Astrocyte (in vitro differentiated cells and primary cell): ENCODE data around the gene SERF2. TPM values are rescaled to one million over a fixed set of nuclear protein-coding genes. Genes with fewer than 3 reads are reported as not detected.

Experiments
- DNase-seq: peaks from one replicate; pipeline ENCODE4 v3.0.0-alpha.2; 2010; ENCODE audit warnings: low read depth
- FAIRE-seq: peaks from 2 replicates; lab custom pipeline; 2011; peaks lifted over from hg19 to GRCh38; lab: Jason Lieb, UNC
- H2AFZ ChIP-seq: 2 replicates; pipeline ENCODE4 v1.6.0; 2012; ENCODE audit warnings: low read depth, low read length, inconsistent platforms
- H3K27ac ChIP-seq: 2 replicates; pipeline ENCODE4 v1.5.1; 2011; ENCODE audit warnings: low read depth, low read length, inconsistent platforms
- H3K27me3 ChIP-seq: 2 replicates; pipeline ENCODE4 v1.6.0; 2011; ENCODE audit warnings: low read length, inconsistent platforms; ENCODE audit not compliant: insufficient read depth
- H3K36me3 ChIP-seq: 2 replicates; pipeline ENCODE4 v1.5.1; 2011; ENCODE audit warnings: low read length, inconsistent platforms; ENCODE audit not compliant: insufficient read depth
- H3K4me1 ChIP-seq: 2 replicates; pipeline ENCODE4 v1.5.1; 2011; ENCODE audit warnings: low read length, inconsistent platforms; ENCODE audit not compliant: insufficient read depth
- H3K4me2 ChIP-seq: 2 replicates; pipeline ENCODE4 v1.6.0; 2012; ENCODE audit warnings: low read length, inconsistent platforms
- H3K4me3 ChIP-seq: 2 replicates; pipeline ENCODE4 v1.5.1; 2011; ENCODE audit warnings: low read depth, mild to moderate bottlenecking, low read length, inconsistent platforms; ENCODE audit not compliant: insufficient read depth
- H3K79me2 ChIP-seq: 2 replicates; pipeline ENCODE4 v1.6.0; 2012; ENCODE audit warnings: mild to moderate bottlenecking, low read length, inconsistent platforms; ENCODE audit not compliant: insufficient read depth
- H3K9ac ChIP-seq: 2 replicates; pipeline ENCODE4 v1.6.0; 2012; ENCODE audit warnings: mild to moderate bottlenecking, low read length, inconsistent platforms
- H3K9me3 ChIP-seq: 2 replicates; pipeline ENCODE4 v1.5.1; 2012; ENCODE audit warnings: low read depth, mild to moderate bottlenecking, low read length, inconsistent platforms; ENCODE audit not compliant: insufficient read depth
- H4K20me1 ChIP-seq: 2 replicates; pipeline ENCODE4 v1.6.0; 2012; ENCODE audit warnings: low read length, inconsistent platforms; ENCODE audit not compliant: insufficient read depth
- H3K27ac Mint-ChIP-seq: one replicate; pipeline ENCODE4 v1.8.0; 2021; ENCODE audit warnings: mild to moderate bottlenecking, mixed read lengths; ENCODE audit not compliant: unreplicated experiment
- H3K27me3 Mint-ChIP-seq: one replicate; pipeline ENCODE4 v1.8.0; 2021; ENCODE audit warnings: low read depth, mixed read lengths; ENCODE audit not compliant: unreplicated experiment
- H3K36me3 Mint-ChIP-seq: one replicate; pipeline ENCODE4 v1.8.0; 2021; ENCODE audit warnings: low read depth, mixed read lengths; ENCODE audit not compliant: unreplicated experiment
- H3K4me1 Mint-ChIP-seq: one replicate; pipeline ENCODE4 v1.8.0; 2021; ENCODE audit warnings: low read depth, mixed read lengths; ENCODE audit not compliant: unreplicated experiment
- H3K4me3 Mint-ChIP-seq: one replicate; pipeline ENCODE4 v1.8.0; 2021; ENCODE audit warnings: mild to moderate bottlenecking, moderate library complexity, mixed read lengths; ENCODE audit not compliant: unreplicated experiment
- H3K9me3 Mint-ChIP-seq: one replicate; pipeline ENCODE4 v1.8.0; 2021; ENCODE audit warnings: mild to moderate bottlenecking, mixed read lengths; ENCODE audit not compliant: unreplicated experiment
- CTCF ChIP-seq: IDR thresholded peaks from 2 replicates; pipeline ENCODE4 v1.5.1; 2011; ENCODE audit warnings: low read depth, mild to moderate bottlenecking, inconsistent platforms, low read length, moderate library complexity; ENCODE audit not compliant: insufficient read depth
- EZH2 ChIP-seq: IDR thresholded peaks from 2 replicates; pipeline ENCODE4 v1.6.1; 2012; ENCODE audit warnings: mild to moderate bottlenecking, low read length, inconsistent platforms; ENCODE audit not compliant: insufficient read depth
- total RNA-seq: library from RNA; stranded (reverse); gene quantifications from 2 replicates; pipeline ENCODE4 v1.2.1, GENCODE V29; 2021

SERF2 gene
- total RNA-seq, 1 donor from 2014 or later, result 933 TPM

- H3K36me3 Mint-ChIP-seq, result peaks cover 13% of the 10 kb centered on the region
- Histone ChIP-seq H2AFZ (no peak overlapping the region), H3K36me3 (peaks cover 69% of the 10 kb centered on the region), H3K4me2 (no peak overlapping the region), H4K20me1 (peaks cover 74% of the 10 kb centered on the region), H3K4me1 (no peaks in the 10 kb centered on the region), H3K79me2 (peaks cover 31% of the 10 kb centered on the region), H3K27me3 (no peaks in the 10 kb centered on the region), H3K4me3 (no peak overlapping the region), H3K27ac (peak overlapping the region; percentile 12), H3K9ac (no peak overlapping the region), H3K9me3 (no peaks in the 10 kb centered on the region)
- no peaks in the 10 kb centered on the region for H3K9me3 Mint-ChIP-seq
- no peak overlapping the region for H3K27ac Mint-ChIP-seq
- DNase-seq, result no peak
- FAIRE-seq, result no peak
- no peaks in the 10 kb centered on the region for H3K27me3 Mint-ChIP-seq
- TF ChIP-seq EZH2 (no peak), CTCF (no peak)
- no peak overlapping the region for H3K4me3 Mint-ChIP-seq
- H3K4me1 Mint-ChIP-seq, result peaks cover 2% of the 10 kb centered on the region
Observed at GRCh38 chr15:43762824-43763223, 29.3 kb upstream of the SERF2 start.

GRCh38 chr15:43763819-43764446, 28.2 kb upstream of the SERF2 start:
- H3K27ac Mint-ChIP-seq, result peak overlapping the region; percentile 1
- Histone ChIP-seq H3K4me3 (no peak overlapping the region), H3K27me3 (no peaks in the 10 kb centered on the region), H3K79me2 (peaks cover 23% of the 10 kb centered on the region), H3K4me1 (no peaks in the 10 kb centered on the region), H3K9ac (no peak overlapping the region), H3K9me3 (no peaks in the 10 kb centered on the region), H2AFZ (no peak overlapping the region), H4K20me1 (peaks cover 80% of the 10 kb centered on the region), H3K36me3 (peaks cover 78% of the 10 kb centered on the region), H3K4me2 (no peak overlapping the region), H3K27ac (no peak overlapping the region)
- H3K4me1 Mint-ChIP-seq, result peaks cover 2% of the 10 kb centered on the region
- no peak for TF ChIP-seq CTCF
- no peak for TF ChIP-seq EZH2
- H3K9me3 Mint-ChIP-seq, result no peaks in the 10 kb centered on the region
- H3K36me3 Mint-ChIP-seq, result peaks cover 13% of the 10 kb centered on the region
- FAIRE-seq, result no peak
- no peak overlapping the region for H3K4me3 Mint-ChIP-seq
- no peak for DNase-seq
- no peaks in the 10 kb centered on the region for H3K27me3 Mint-ChIP-seq

- Histone ChIP-seq H3K79me2 (peaks cover 7% of the 10 kb centered on the region), H3K36me3 (peaks cover 81% of the 10 kb centered on the region), H3K27ac (no peak overlapping the region), H3K4me2 (no peak overlapping the region), H4K20me1 (peaks cover 62% of the 10 kb centered on the region), H3K9me3 (no peaks in the 10 kb centered on the region), H3K4me3 (no peak overlapping the region), H3K9ac (no peak overlapping the region), H3K27me3 (no peaks in the 10 kb centered on the region), H3K4me1 (no peaks in the 10 kb centered on the region), H2AFZ (no peak overlapping the region)
- TF ChIP-seq EZH2 (no peak), CTCF (peak; percentile 96)
- Mint-ChIP-seq H3K27ac (no peak overlapping the region), H3K27me3 (no peaks in the 10 kb centered on the region), H3K4me3 (no peak overlapping the region), H3K36me3 (peaks cover 15% of the 10 kb centered on the region), H3K4me1 (no peaks in the 10 kb centered on the region), H3K9me3 (no peaks in the 10 kb centered on the region)
- DNase-seq (peak; percentile 38), FAIRE-seq (peak; percentile 37)
Observed at GRCh38 chr15:43769584-43770228, 22.4 kb upstream of the SERF2 start.
